Activated CD4-positive, alpha-beta T cell treated with anti-CD3 and anti-CD28 coated beads, Interleukin-2, amount 10 ng/mL, durations not matched to agents 7 days and 5 days (primary cell): ENCODE data around the gene CD200R1L. TPM values are rescaled to one million over a fixed set of nuclear protein-coding genes. Genes with fewer than 3 reads are reported as not detected.

ENCODE experiments used
- CTCF ChIA-PET: fragments of 350-600 bp; sonication (Branson Sonifier 250); formaldehyde crosslinking; loops from one replicate; lab custom pipeline; 2021; ENCODE audit warnings: antibody characterized with exemption; lab: Charles Lee
- POLR2A ChIA-PET: fragments of 350-600 bp; sonication (Branson Sonifier 250); formaldehyde crosslinking; loops from one replicate; lab custom pipeline; 2021; ENCODE audit warnings: antibody characterized with exemption; lab: Charles Lee
- DNase-seq: peaks from one replicate; pipeline ENCODE4 v3.0.0-alpha.2; 2020
- H3K27ac Mint-ChIP-seq: one replicate; pipeline ENCODE4 v1.8.0; 2021; ENCODE audit warnings: mild to moderate bottlenecking, moderate library complexity, mixed read lengths
- H3K27me3 Mint-ChIP-seq: one replicate; pipeline ENCODE4 v1.8.0; 2021; ENCODE audit warnings: mixed read lengths
- H3K36me3 Mint-ChIP-seq: one replicate; pipeline ENCODE4 v1.8.0; 2021; ENCODE audit warnings: low read depth, mixed read lengths
- H3K4me1 Mint-ChIP-seq: one replicate; pipeline ENCODE4 v1.8.0; 2021; ENCODE audit warnings: mixed read lengths
- H3K4me3 Mint-ChIP-seq: one replicate; pipeline ENCODE4 v1.8.0; 2021; ENCODE audit warnings: mild to moderate bottlenecking, moderate library complexity, mixed read lengths
- H3K9me3 Mint-ChIP-seq: one replicate; pipeline ENCODE4 v1.8.0; 2021; ENCODE audit warnings: mixed read lengths
- total RNA-seq, 2 experiments: library from RNA; stranded (reverse); gene quantifications; one replicate each; pipeline ENCODE4 v1.2.3, GENCODE V29; 2021

CD200R1L gene
- not detected for total RNA-seq

- DNase-seq: no peak
- Mint-ChIP-seq H3K4me3 (no peak within 1 kb of the TSS), H3K9me3 (peaks cover 37% of the 10 kb centered on the region), H3K27ac (peak within 1 kb of the TSS; percentile 83), H3K4me1 (peaks cover 23% of the 10 kb centered on the region), H3K36me3 (peaks cover 21% of the 10 kb centered on the region), H3K27me3 (no peaks in the 10 kb centered on the region)
- CTCF ChIA-PET: interaction anchor here (0.5 to 1.7 kb wide), 5 partner anchors 8 to 844 kb away, joined by 3 to 7 read pairs (median 3); no protein-coding TSS in a partner anchor
- POLR2A ChIA-PET: interaction anchor here (0.6 kb wide), 1 partner anchor 70 kb away, joined by 3 read pairs; no protein-coding TSS in a partner anchor
Observed at GRCh38 chr3:112846764-112847163, at the start of gene CD200R1L. CD200R1L (minus strand) TSS chr3:112846864; CDS start chr3:112829367, 17,497 bp downstream.

GRCh38 chr3:112894258-112894657, 47.6 kb upstream of the CD200R1L start:
- no peak overlapping the region for H3K4me3 Mint-ChIP-seq
- H3K27ac Mint-ChIP-seq: no peak overlapping the region
- ChIA-PET CTCF (no interaction called here), POLR2A (no interaction called here)
- H3K4me1 Mint-ChIP-seq: no peaks in the 10 kb centered on the region
- H3K36me3 Mint-ChIP-seq: no peaks in the 10 kb centered on the region
- H3K9me3 Mint-ChIP-seq: no peaks in the 10 kb centered on the region
- no peaks in the 10 kb centered on the region for H3K27me3 Mint-ChIP-seq
- no peak for DNase-seq

GRCh38 chr3:112889357-112889756, 42.7 kb upstream of the CD200R1L start:
- H3K4me1 Mint-ChIP-seq: no peaks in the 10 kb centered on the region
- H3K27me3 Mint-ChIP-seq: no peaks in the 10 kb centered on the region
- no peak overlapping the region for H3K27ac Mint-ChIP-seq
- ChIA-PET CTCF (interaction anchor here (0.9 kb wide), 1 partner anchor 28 kb away, joined by 4 read pairs; no protein-coding TSS in a partner anchor), POLR2A (no interaction called here)
- no peaks in the 10 kb centered on the region for H3K36me3 Mint-ChIP-seq
- H3K9me3 Mint-ChIP-seq: no peaks in the 10 kb centered on the region
- DNase-seq: no peak
- no peak overlapping the region for H3K4me3 Mint-ChIP-seq

- Mint-ChIP-seq H3K9me3 (no peaks in the 10 kb centered on the region), H3K36me3 (no peaks in the 10 kb centered on the region), H3K27ac (no peak overlapping the region), H3K4me3 (no peak overlapping the region), H3K27me3 (no peaks in the 10 kb centered on the region), H3K4me1 (no peaks in the 10 kb centered on the region)
- DNase-seq: no peak
- ChIA-PET POLR2A (no interaction called here), CTCF (interaction anchor here (0.9 kb wide), 1 partner anchor 53 kb away, joined by 3 read pairs; no protein-coding TSS in a partner anchor)
Observed at GRCh38 chr3:112888381-112889085, 41.9 kb upstream of the CD200R1L start.

- Mint-ChIP-seq H3K4me1 (no peaks in the 10 kb centered on the region), H3K9me3 (no peaks in the 10 kb centered on the region), H3K27ac (no peak overlapping the region), H3K27me3 (no peaks in the 10 kb centered on the region), H3K36me3 (no peaks in the 10 kb centered on the region), H3K4me3 (no peak overlapping the region)
- DNase-seq: no peak
- CTCF ChIA-PET: interaction anchor here (1.4 kb wide), 1 partner anchor 22 kb away, joined by 5 read pairs; no protein-coding TSS in a partner anchor
- POLR2A ChIA-PET: no interaction called here
Observed at GRCh38 chr3:112884678-112885290, 38.1 kb upstream of the CD200R1L start.

GRCh38 chr3:112881891-112882290, 35.2 kb upstream of the CD200R1L start:
- Mint-ChIP-seq H3K9me3 (peaks cover 4% of the 10 kb centered on the region), H3K4me1 (no peaks in the 10 kb centered on the region), H3K27ac (no peak overlapping the region), H3K4me3 (no peak overlapping the region), H3K27me3 (no peaks in the 10 kb centered on the region), H3K36me3 (no peaks in the 10 kb centered on the region)
- DNase-seq: no peak
- ChIA-PET POLR2A (no interaction called here), CTCF (no interaction called here)

- Mint-ChIP-seq H3K4me1 (peaks cover 2% of the 10 kb centered on the region), H3K27me3 (no peaks in the 10 kb centered on the region), H3K27ac (no peak overlapping the region), H3K9me3 (peaks cover 22% of the 10 kb centered on the region), H3K4me3 (no peak overlapping the region), H3K36me3 (peaks cover 2% of the 10 kb centered on the region)
- no peak for DNase-seq
- CTCF ChIA-PET: no interaction called here
- POLR2A ChIA-PET: no interaction called here
Observed at GRCh38 chr3:112875561-112875960, 28.9 kb upstream of the CD200R1L start.

- ChIA-PET POLR2A (no interaction called here), CTCF (no interaction called here)
- H3K4me3 Mint-ChIP-seq: no peak overlapping the region
- H3K27ac Mint-ChIP-seq: no peak overlapping the region
- peaks cover 2% of the 10 kb centered on the region for H3K4me1 Mint-ChIP-seq
- peaks cover 30% of the 10 kb centered on the region for H3K9me3 Mint-ChIP-seq
- H3K27me3 Mint-ChIP-seq: no peaks in the 10 kb centered on the region
- H3K36me3 Mint-ChIP-seq: peaks cover 2% of the 10 kb centered on the region
- no peak for DNase-seq
Observed at GRCh38 chr3:112874725-112875124, 28.1 kb upstream of the CD200R1L start.

- Mint-ChIP-seq H3K36me3 (peaks cover 4% of the 10 kb centered on the region), H3K4me3 (no peak overlapping the region), H3K27ac (no peak overlapping the region), H3K27me3 (no peaks in the 10 kb centered on the region), H3K4me1 (peaks cover 2% of the 10 kb centered on the region), H3K9me3 (peaks cover 34% of the 10 kb centered on the region)
- ChIA-PET POLR2A (no interaction called here), CTCF (no interaction called here)
- no peak for DNase-seq
Observed at GRCh38 chr3:112873632-112874031, 27.0 kb upstream of the CD200R1L start.

GRCh38 chr3:112871735-112872134, 25.1 kb upstream of the CD200R1L start:
- ChIA-PET POLR2A (no interaction called here), CTCF (no interaction called here)
- H3K4me3 Mint-ChIP-seq: no peak overlapping the region
- H3K36me3 Mint-ChIP-seq: peaks cover 4% of the 10 kb centered on the region
- H3K4me1 Mint-ChIP-seq: peaks cover 2% of the 10 kb centered on the region
- no peaks in the 10 kb centered on the region for H3K27me3 Mint-ChIP-seq
- no peak overlapping the region for H3K27ac Mint-ChIP-seq
- H3K9me3 Mint-ChIP-seq: peaks cover 35% of the 10 kb centered on the region
- DNase-seq: no peak

GRCh38 chr3:112865757-112866156, 19.1 kb upstream of the CD200R1L start:
- Mint-ChIP-seq H3K27me3 (no peaks in the 10 kb centered on the region), H3K9me3 (peaks cover 24% of the 10 kb centered on the region), H3K4me1 (no peaks in the 10 kb centered on the region), H3K36me3 (peaks cover 2% of the 10 kb centered on the region), H3K4me3 (no peak overlapping the region), H3K27ac (no peak overlapping the region)
- ChIA-PET POLR2A (no interaction called here), CTCF (no interaction called here)
- DNase-seq: no peak

GRCh38 chr3:112860898-112861297, 14.2 kb upstream of the CD200R1L start:
- no peaks in the 10 kb centered on the region for H3K27me3 Mint-ChIP-seq

GRCh38 chr3:112858410-112859069, 11.9 kb upstream of the CD200R1L start:
- Mint-ChIP-seq H3K27ac (no peak overlapping the region), H3K4me3 (no peak overlapping the region), H3K4me1 (peaks cover 24% of the 10 kb centered on the region), H3K9me3 (peaks cover 20% of the 10 kb centered on the region), H3K27me3 (no peaks in the 10 kb centered on the region), H3K36me3 (peaks cover 2% of the 10 kb centered on the region)
- no peak for DNase-seq
- CTCF ChIA-PET: no interaction called here
- POLR2A ChIA-PET: no interaction called here

More at GRCh38 chr3:112860898-112861297, 14.2 kb upstream of the CD200R1L start:
- DNase-seq: no peak
- ChIA-PET CTCF (no interaction called here), POLR2A (no interaction called here)
- Mint-ChIP-seq H3K36me3 (peaks cover 2% of the 10 kb centered on the region), H3K9me3 (peaks cover 26% of the 10 kb centered on the region), H3K4me1 (peaks cover 24% of the 10 kb centered on the region), H3K27ac (no peak overlapping the region), H3K4me3 (no peak overlapping the region)
